GM13977 (cell line): ENCODE data around the gene TBC1D2.

Source experiments
- DNase-seq: peaks from one replicate; pipeline ENCODE4 v3.0.0; 2012; ENCODE audit warnings: low spot score
- CTCF ChIP-seq: IDR thresholded peaks from 2 replicates; pipeline ENCODE4 v1.5.1; 2012; ENCODE audit warnings: mild to moderate bottlenecking, control low read depth; ENCODE audit not compliant: insufficient read depth; ENCODE audit errors: extremely low read depth, missing control alignments
- in situ Hi-C: fragments of 300-500 bp; cut with MboI; formaldehyde crosslinking; loops from one replicate; pipeline ENCODE4 v1.12.0; 2022; ENCODE audit warnings: low sequenced_read_pairs, low pct_unique_long_range_greater_than_20kb, mixed read lengths, inconsistent platforms; ENCODE audit not compliant: unreplicated experiment

Gene TBC1D2

GRCh38 chr9:98190757-98191105 is 64.7 kb downstream of the TBC1D2 start:
- TF ChIP-seq CTCF: no peak
- no peak for DNase-seq
- in situ Hi-C loops: no loop called here

- no peak for DNase-seq
- no peak for TF ChIP-seq CTCF
- in situ Hi-C loops: no loop called here
Observed at GRCh38 chr9:98189412-98189811, 66.0 kb downstream of the TBC1D2 start.

- no peak for DNase-seq
- TF ChIP-seq CTCF: no peak
- in situ Hi-C loops: no loop called here
Observed at GRCh38 chr9:98187926-98188325, 67.5 kb downstream of the TBC1D2 start.

- no peak for DNase-seq
- in situ Hi-C loops: no loop called here
- no peak for TF ChIP-seq CTCF
Observed at GRCh38 chr9:98186236-98186635, 69.2 kb downstream of the TBC1D2 start.

- no peak for TF ChIP-seq CTCF
- in situ Hi-C loops: no loop called here
- no peak for DNase-seq
Observed at GRCh38 chr9:98185611-98186171, 69.8 kb downstream of the TBC1D2 start.

GRCh38 chr9:98185021-98185567 is 70.4 kb downstream of the TBC1D2 start:
- TF ChIP-seq CTCF: no peak
- no peak for DNase-seq
- in situ Hi-C loops: no loop called here
